H1 (cell line): ENCODE results near the gene SEC11A. TPM values are rescaled to one million over a fixed set of nuclear protein-coding genes. Genes with fewer than 3 reads are reported as not detected.

Experiments used
- CTCF ChIA-PET: fragments of 300-600 bp; sonication (Branson Sonifier 250); formaldehyde crosslinking; loops from one replicate; lab custom pipeline; 2021; ENCODE audit not compliant: partially characterized antibody; lab: Charles Lee
- POLR2A ChIA-PET: fragments of 300-600 bp; sonication (Branson Sonifier 250); formaldehyde crosslinking; loops from one replicate; lab custom pipeline; 2021; ENCODE audit warnings: inconsistent platforms; ENCODE audit not compliant: partially characterized antibody; lab: Charles Lee
- DNase-seq, 2 experiments: peaks; one replicate each; pipeline versions ENCODE4 v3.0.0 to v3.0.0-alpha.2; 2010 to 2022; ENCODE audit warnings: low spot score in 2 of 2, low read depth in 1 of 2, mixed read lengths in 1 of 2
- FAIRE-seq: peaks from 2 replicates; lab custom pipeline; 2011; peaks lifted over from hg19 to GRCh38; lab: Jason Lieb, UNC
- H2AFZ ChIP-seq: 2 replicates; pipeline ENCODE4 v1.8.1; 2012; ENCODE audit warnings: low read length, inconsistent platforms
- H2AK5ac ChIP-seq: 2 replicates; pipeline ENCODE4 v1.6.1; 2013; ENCODE audit warnings: low read depth, low read length
- H2BK120ac ChIP-seq: replicated peaks from 2 replicates; pipeline ENCODE3; 2013; ENCODE audit warnings: low read depth, low read length, inconsistent platforms
- H2BK12ac ChIP-seq: 2 replicates; pipeline ENCODE4 v1.6.1; 2013; ENCODE audit warnings: low read depth, low read length
- H2BK15ac ChIP-seq: 2 replicates; pipeline ENCODE4 v1.6.1; 2013; ENCODE audit warnings: low read length
- H2BK20ac ChIP-seq: 2 replicates; pipeline ENCODE4 v1.6.1; 2013; ENCODE audit warnings: low read length
- H2BK5ac ChIP-seq: 2 replicates; pipeline ENCODE4 v1.6.1; 2013; ENCODE audit warnings: low read depth, low read length
- H3K14ac ChIP-seq: 2 replicates; pipeline ENCODE4 v1.6.1; 2013; ENCODE audit warnings: inconsistent platforms; ENCODE audit not compliant: insufficient read length
- H3K18ac ChIP-seq: 2 replicates; pipeline ENCODE4 v1.6.1; 2013; ENCODE audit warnings: low read length; ENCODE audit errors: extremely low read depth
- H3K23ac ChIP-seq: 2 replicates; pipeline ENCODE4 v1.6.1; 2013; ENCODE audit warnings: inconsistent platforms; ENCODE audit not compliant: insufficient read length
- H3K23me2 ChIP-seq: 2 replicates; pipeline ENCODE4 v1.6.1; 2013; ENCODE audit warnings: low read depth, low read length
- H3K27ac ChIP-seq: 2 replicates; pipeline ENCODE4 v1.6.1; 2011; ENCODE audit warnings: low read depth, low read length, inconsistent platforms
- H3K27me3 ChIP-seq, 4 experiments: replicated peaks in 1 of 4; 1 replicate in 1 of 4; 2 replicates in 3 of 4; pipeline versions ENCODE4 v1.6.1 to v1.8.1; 2011 to 2013; ENCODE audit warnings: low read length in 3 of 4, mild to moderate bottlenecking in 3 of 4, inconsistent platforms in 2 of 4, mixed read lengths in 2 of 4, moderate library complexity in 1 of 4; ENCODE audit not compliant: control insufficient read depth in 3 of 4, insufficient read depth in 3 of 4; ENCODE audit errors: extremely low read depth in 1 of 4
- H3K36me3 ChIP-seq, 4 experiments: 2 replicates each; pipeline versions ENCODE4 v1.6.1 to v1.8.1; 2011 to 2013; ENCODE audit warnings: mild to moderate bottlenecking in 4 of 4, low read length in 3 of 4, moderate library complexity in 2 of 4, control low read depth in 1 of 4, inconsistent platforms in 1 of 4; ENCODE audit not compliant: insufficient read depth in 4 of 4, control insufficient read depth in 2 of 4
- H3K4ac ChIP-seq: replicated peaks from 2 replicates; pipeline ENCODE3; 2013; ENCODE audit warnings: low read length, low read depth, mixed read lengths, inconsistent platforms; ENCODE audit not compliant: insufficient read length
- H3K4me1 ChIP-seq, 4 experiments: replicated peaks in 1 of 4; 1 replicate in 1 of 4; 2 replicates in 3 of 4; pipeline versions ENCODE4 v1.6.1 to v1.8.1; 2011 to 2013; ENCODE audit warnings: low read length in 3 of 4, inconsistent platforms in 2 of 4, mixed read lengths in 1 of 4; ENCODE audit not compliant: insufficient read depth in 4 of 4, control insufficient read depth in 3 of 4
- H3K4me2 ChIP-seq, 2 experiments: 2 replicates each; pipeline versions ENCODE4 v1.6.1 to v1.8.1; 2011 to 2013; ENCODE audit warnings: low read depth in 2 of 2, low read length in 2 of 2, control low read depth in 1 of 2, inconsistent platforms in 1 of 2, mild to moderate bottlenecking in 1 of 2; ENCODE audit not compliant: insufficient read depth in 1 of 2
- H3K4me3 ChIP-seq, 4 experiments: fragments of 200-600, 300-600 bp in 1 of 4; sonication (generic), shearing (Covaris generic), sonication (Bioruptor Twin) in 1 of 4; 2 replicates each; pipeline versions ENCODE4 v1.5.1 to v1.8.1; 2011 to 2016; ENCODE audit warnings: low read length in 4 of 4, low read depth in 3 of 4, control low read depth in 2 of 4, inconsistent platforms in 2 of 4, mild to moderate bottlenecking in 2 of 4, mixed read lengths in 1 of 4, moderate library complexity in 1 of 4; ENCODE audit not compliant: insufficient read depth in 2 of 4; ENCODE audit errors: extremely low read depth in 1 of 4
- H3K56ac ChIP-seq: replicated peaks from 2 replicates; pipeline ENCODE3; 2013; ENCODE audit warnings: low read depth, mild to moderate bottlenecking, mixed read lengths, low read length, inconsistent platforms; ENCODE audit not compliant: insufficient read length
- H3K79me1 ChIP-seq: 2 replicates; pipeline ENCODE4 v1.6.1; 2013; ENCODE audit warnings: low read depth, low read length, control low read depth
- H3K79me2 ChIP-seq, 2 experiments: 2 replicates each; pipeline versions ENCODE4 v1.6.1 to v1.8.1; 2012 to 2013; ENCODE audit warnings: low read length in 2 of 2, mild to moderate bottlenecking in 2 of 2, inconsistent platforms in 1 of 2; ENCODE audit not compliant: insufficient read depth in 2 of 2, control insufficient read depth in 1 of 2
- H3K9ac ChIP-seq, 4 experiments: replicated peaks in 1 of 4; 1 replicate in 1 of 4; 2 replicates in 3 of 4; pipeline versions ENCODE4 v1.6.1 to v1.8.1; 2011 to 2013; ENCODE audit warnings: low read depth in 3 of 4, low read length in 3 of 4, control low read depth in 2 of 4, mild to moderate bottlenecking in 2 of 4, moderate library complexity in 2 of 4, inconsistent platforms in 1 of 4; ENCODE audit errors: extremely low read depth in 1 of 4
- H3K9me3 ChIP-seq, 2 experiments: 2 replicates each; pipeline versions ENCODE4 v1.6.1 to v1.8.1; 2012 to 2013; ENCODE audit warnings: mild to moderate bottlenecking in 2 of 2, moderate library complexity in 2 of 2, control low read depth in 1 of 2, inconsistent platforms in 1 of 2, low read depth in 1 of 2, low read length in 1 of 2, mixed read lengths in 1 of 2; ENCODE audit not compliant: insufficient read depth in 2 of 2
- H4K20me1 ChIP-seq, 2 experiments: replicated peaks in 1 of 2; 2 replicates each; pipeline versions ENCODE3 to v1.8.1; 2011 to 2013; ENCODE audit warnings: inconsistent platforms in 2 of 2, low read length in 2 of 2, mild to moderate bottlenecking in 1 of 2; ENCODE audit not compliant: insufficient read depth in 2 of 2, control insufficient read depth in 1 of 2
- H4K5ac ChIP-seq: 2 replicates; pipeline ENCODE4 v1.6.1; 2013; ENCODE audit warnings: low read length, low read depth, mixed read lengths, inconsistent platforms; ENCODE audit not compliant: insufficient read length
- H4K8ac ChIP-seq: 2 replicates; pipeline ENCODE4 v1.8.0; 2013; ENCODE audit warnings: mild to moderate bottlenecking, moderate library complexity, low read length, inconsistent platforms; ENCODE audit not compliant: insufficient read depth; ENCODE audit errors: extremely low read depth
- H4K91ac ChIP-seq: replicated peaks from 2 replicates; pipeline ENCODE3; 2013; ENCODE audit warnings: low read length, mixed read lengths, inconsistent platforms; ENCODE audit not compliant: insufficient read length
- GABPA ChIP-seq: IDR thresholded peaks from 2 replicates; pipeline ENCODE4 v1.6.1; 2011; ENCODE audit warnings: mild to moderate bottlenecking, low read length, moderate library complexity, borderline replicate concordance; ENCODE audit not compliant: insufficient read depth
- NRF1 ChIP-seq: IDR thresholded peaks from 2 replicates; pipeline ENCODE4 v1.6.1; 2011; ENCODE audit warnings: mild to moderate bottlenecking, low read depth, low read length, improper control_type of control experiment
- WGBS, 2 experiments: shearing (Covaris generic) in 1 of 2; methylation state at CpG; one replicate each; pipeline versions ENCODE4 v1.1.6 to v1.1.7; 2013 to 2015; ENCODE audit warnings: low lambda C conversion rate in 2 of 2, mixed read lengths in 2 of 2, inconsistent platforms in 1 of 2, low coverage in 1 of 2, missing lambda C conversion rate in 1 of 2; ENCODE audit not compliant: insufficient replicate concordance in 2 of 2, insufficient coverage in 1 of 2, insufficient read length in 1 of 2; ENCODE audit errors: extremely low coverage in 1 of 2, missing lambda C conversion rate in 1 of 2; 5-methylcytosine and 5-hydroxymethylcytosine counted together
- polyA plus RNA-seq, 7 experiments: library from polyadenylated mRNA; depleted of rRNA in 3 of 7; stranded (reverse) in 5 of 7; unstranded in 2 of 7; fragments of >200 nt in 5 of 7; fragments of 200-250 nt in 2 of 7; gene quantifications; 1 replicate in 5 of 7; 2 replicates in 1 of 7; 4 replicates in 1 of 7; pipeline versions ENCODE4 v1.2.1 to v1.2.3, GENCODE V29; 2011 to 2013; ENCODE audit warnings: missing spikeins in 2 of 7, mixed read lengths in 2 of 7
- total RNA-seq: library from RNA; stranded (reverse); fragmentation: NEBNext Ultra II Directional; extraction: Animal tissue kit (Norgen Biotek cat#: 25700); gene quantifications from 2 replicates; pipeline ENCODE4 v1.2.1, GENCODE V29; 2021

The SEC11A gene
- total and polyA plus RNA-seq, 2 of the 8 experiments (the other 6 are each of a cell fraction or from before 2014, with no cell fraction given), result 268 to 316 TPM

DNA sequence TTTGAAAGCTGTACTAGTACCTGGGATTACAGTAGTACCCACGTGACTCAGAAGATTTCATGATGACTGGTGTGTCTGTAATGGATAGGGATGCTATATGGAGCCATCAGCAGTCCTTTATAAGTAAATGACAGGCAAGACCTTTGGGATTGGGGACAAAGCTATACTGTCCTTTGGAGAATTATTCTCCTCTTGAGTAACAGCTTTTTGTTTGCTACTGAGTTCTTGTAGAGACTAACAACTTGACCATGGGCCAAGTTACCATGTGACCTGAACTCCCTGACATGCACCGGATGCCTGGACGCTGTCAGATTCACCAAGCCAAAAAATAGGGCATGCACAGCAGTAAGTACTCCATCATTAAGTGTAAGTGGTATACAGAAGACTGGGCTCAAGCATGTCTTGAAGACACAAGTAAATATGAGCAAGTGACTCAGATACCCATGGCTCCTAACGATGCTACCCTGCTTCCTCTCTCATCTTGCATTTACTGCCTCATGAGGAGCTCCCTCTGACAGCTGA is 12.9 kb downstream of the SEC11A start:
- FAIRE-seq, result no peak
- H3K79me2 ChIP-seq, result peaks cover 4 to 94% of the 10 kb centered on the region in 2 experiments; a peak in 2 of 4 replicates

More for the DNA sequence above, 12.9 kb downstream of the SEC11A start:
- Histone ChIP-seq H4K20me1 (peaks cover 10 to 16% of the 10 kb centered on the region in 2 experiments), H3K27me3 (no peaks in the 10 kb centered on the region), H3K23me2 (no peaks in the 10 kb centered on the region), H2BK12ac (no peak overlapping the region), H2BK20ac (no peak overlapping the region), H3K9me3 (no peaks in the 10 kb centered on the region), H3K9ac (no peak overlapping the region), H2AFZ (no peak overlapping the region), H2BK120ac (no peak overlapping the region), H3K4ac (no peak overlapping the region), H2BK5ac (no peak overlapping the region), H3K18ac (no peak overlapping the region), H3K4me3 (no peak overlapping the region), H3K4me1 (no peaks in the 10 kb centered on the region), H3K56ac (no peak overlapping the region), H2AK5ac (no peak overlapping the region), H3K27ac (no peak overlapping the region), H3K23ac (no peak overlapping the region), H3K36me3 (peaks cover 0 to 6% (median 0%) of the 10 kb centered on the region in 4 experiments; a peak in 1 of 8 replicates), H3K14ac (no peak overlapping the region), H2BK15ac (no peak overlapping the region), H4K91ac (no peak overlapping the region), H3K4me2 (no peak overlapping the region), H3K79me1 (peaks cover 9% of the 10 kb centered on the region), H4K8ac (no peak overlapping the region), H4K5ac (no peak overlapping the region)
- CTCF ChIA-PET, result interaction anchor here (0.8 to 1.9 kb wide), 2 partner anchors 11 to 130 kb away, joined by 3 to 6 read pairs; no protein-coding TSS in a partner anchor
- TF ChIP-seq GABPA (no peak), NRF1 (no peak)
- no peak for DNase-seq
- 91% methylated on average over 4 of the region's 4 CpGs; no CpG with 5 or more reads in 1 of the 2 experiments for WGBS, 2 experiments
- POLR2A ChIA-PET, result interaction anchor here (0.6 to 1.8 kb wide), 8 partner anchors 10 to 132 kb away, joined by 3 to 9 read pairs (median 4); partner anchors contain the start of genes SEC11A and WDR73
